Measurements from ENCODE around the gene ATP1B1. TPM values are rescaled to one million over a fixed set of nuclear protein-coding genes. Genes with fewer than 3 reads are reported as not detected.

Gene ATP1B1
- total and polyA plus RNA-seq, 2 of the 8 experiments (the other 6 are each of a cell fraction or from before 2014, with no cell fraction given) = 16.3 to 76.5 TPM

DNA sequence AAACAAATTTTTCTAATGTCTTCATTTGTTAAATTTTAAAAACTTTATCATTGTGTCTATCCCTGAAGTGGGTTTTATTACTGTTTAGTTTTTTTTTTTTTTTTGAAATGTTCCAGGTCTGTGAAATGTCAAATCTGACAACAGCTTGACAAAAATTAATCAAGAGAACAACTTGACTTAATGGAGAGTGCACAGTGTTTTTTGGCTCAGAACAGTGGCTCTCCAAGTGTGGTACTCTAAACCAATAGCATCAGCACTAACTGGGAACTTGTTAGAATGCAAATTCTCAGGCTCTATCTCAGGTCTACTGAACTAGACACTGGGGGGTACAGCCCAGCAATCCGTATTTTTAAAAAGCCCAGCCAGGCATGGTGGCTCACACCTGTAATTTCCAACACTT is 49.2 kb downstream of the ATP1B1 start:
- Histone ChIP-seq H2BK15ac (ENCODE audit: low read length) (no peak overlapping the region), H3K79me2 (ENCODE audit: control insufficient read depth in 1 of 2, insufficient read depth in 2 of 2, low read length in 2 of 2) (no peaks in the 10 kb centered on the region), H3K18ac (ENCODE audit: extremely low read depth, low read length) (no peak overlapping the region), H4K8ac (ENCODE audit: extremely low read depth, insufficient read depth, low read length) (no peak overlapping the region), H4K91ac (replicated peaks; ENCODE audit: insufficient read length, low read length) (no peak overlapping the region), H3K14ac (ENCODE audit: insufficient read length) (no peak overlapping the region), H3K23ac (ENCODE audit: insufficient read length) (no peak overlapping the region), H3K9me3 (ENCODE audit: insufficient read depth in 2 of 2, low read depth in 1 of 2, low read length in 1 of 2) (no peaks in the 10 kb centered on the region), H3K9ac (replicated peaks in 1 of 4; ENCODE audit: extremely low read depth in 1 of 4, low read depth in 3 of 4, low read length in 3 of 4) (no peak overlapping the region), H2BK20ac (ENCODE audit: low read length) (no peak overlapping the region), H3K4me2 (ENCODE audit: insufficient read depth in 1 of 2, low read depth in 2 of 2, low read length in 2 of 2) (no peak overlapping the region), H4K20me1 (replicated peaks in 1 of 2; ENCODE audit: control insufficient read depth in 1 of 2, insufficient read depth in 2 of 2, low read length in 2 of 2) (no peaks in the 10 kb centered on the region), H3K4me1 (replicated peaks in 1 of 4; ENCODE audit: control insufficient read depth in 3 of 4, insufficient read depth in 4 of 4, low read length in 3 of 4) (peaks cover 0 to 3% (median 0%) of the 10 kb centered on the region in 4 experiments; a peak in 1 of 7 replicates), H3K23me2 (ENCODE audit: low read depth, low read length) (no peaks in the 10 kb centered on the region), H4K5ac (ENCODE audit: insufficient read length, low read depth, low read length) (no peak overlapping the region), H3K56ac (replicated peaks; ENCODE audit: insufficient read length, low read depth, low read length) (no peak overlapping the region), H2AK5ac (ENCODE audit: low read depth, low read length) (no peak overlapping the region), H3K79me1 (ENCODE audit: low read depth, low read length) (no peaks in the 10 kb centered on the region), H2BK120ac (replicated peaks; ENCODE audit: low read depth, low read length) (no peak overlapping the region), H3K4ac (replicated peaks; ENCODE audit: insufficient read length, low read depth, low read length) (no peak overlapping the region), H3K27ac (ENCODE audit: low read depth, low read length) (no peak overlapping the region), H3K27me3 (replicated peaks in 1 of 4; ENCODE audit: control insufficient read depth in 3 of 4, extremely low read depth in 1 of 4, insufficient read depth in 3 of 4, low read length in 3 of 4) (peaks cover 0 to 1% (median 0%) of the 10 kb centered on the region in 4 experiments; a peak in 1 of 7 replicates), H2AFZ (ENCODE audit: low read length) (no peak overlapping the region), H2BK12ac (ENCODE audit: low read depth, low read length) (no peak overlapping the region), H3K4me3 (ENCODE audit: extremely low read depth in 1 of 4, insufficient read depth in 2 of 4, low read depth in 3 of 4, low read length in 4 of 4) (no peak overlapping the region), H2BK5ac (ENCODE audit: low read depth, low read length) (no peak overlapping the region), H3K36me3 (ENCODE audit: control insufficient read depth in 2 of 4, insufficient read depth in 4 of 4, low read length in 3 of 4) (no peaks in the 10 kb centered on the region)
- ChIA-PET CTCF (ENCODE audit: partially characterized antibody) (no interaction called here), POLR2A (ENCODE audit: partially characterized antibody) (no interaction called here)
- no peak for FAIRE-seq
- TF ChIP-seq, protein P1, sequence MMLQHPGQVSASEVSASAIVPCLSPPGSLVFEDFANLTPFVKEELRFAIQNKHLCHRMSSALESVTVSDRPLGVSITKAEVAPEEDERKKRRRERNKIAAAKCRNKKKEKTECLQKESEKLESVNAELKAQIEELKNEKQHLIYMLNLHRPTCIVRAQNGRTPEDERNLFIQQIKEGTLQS (IDR thresholded peaks at IDR 0.05; ENCODE audit: insufficient read depth, low read depth, low read length) = no peak
- TF ChIP-seq KDM1A (IDR thresholded peaks at IDR 0.05; ENCODE audit: borderline replicate concordance, low read length) (no peak), ASH2L (IDR thresholded peaks at IDR 0.05; ENCODE audit: low read length) (no peak), TAF1 (IDR thresholded peaks at IDR 0.05; ENCODE audit: low read depth, low read length) (no peak), HDAC2 (IDR thresholded peaks at IDR 0.05; ENCODE audit: borderline replicate concordance in 1 of 2, low read depth in 2 of 2, low read length in 2 of 2) (no peak), POLR2A (IDR thresholded peaks at IDR 0.05; ENCODE audit: control extremely low read depth in 1 of 2, low read depth in 2 of 2, low read length in 2 of 2) (no peak)
- TF ChIP-seq, protein P2, sequence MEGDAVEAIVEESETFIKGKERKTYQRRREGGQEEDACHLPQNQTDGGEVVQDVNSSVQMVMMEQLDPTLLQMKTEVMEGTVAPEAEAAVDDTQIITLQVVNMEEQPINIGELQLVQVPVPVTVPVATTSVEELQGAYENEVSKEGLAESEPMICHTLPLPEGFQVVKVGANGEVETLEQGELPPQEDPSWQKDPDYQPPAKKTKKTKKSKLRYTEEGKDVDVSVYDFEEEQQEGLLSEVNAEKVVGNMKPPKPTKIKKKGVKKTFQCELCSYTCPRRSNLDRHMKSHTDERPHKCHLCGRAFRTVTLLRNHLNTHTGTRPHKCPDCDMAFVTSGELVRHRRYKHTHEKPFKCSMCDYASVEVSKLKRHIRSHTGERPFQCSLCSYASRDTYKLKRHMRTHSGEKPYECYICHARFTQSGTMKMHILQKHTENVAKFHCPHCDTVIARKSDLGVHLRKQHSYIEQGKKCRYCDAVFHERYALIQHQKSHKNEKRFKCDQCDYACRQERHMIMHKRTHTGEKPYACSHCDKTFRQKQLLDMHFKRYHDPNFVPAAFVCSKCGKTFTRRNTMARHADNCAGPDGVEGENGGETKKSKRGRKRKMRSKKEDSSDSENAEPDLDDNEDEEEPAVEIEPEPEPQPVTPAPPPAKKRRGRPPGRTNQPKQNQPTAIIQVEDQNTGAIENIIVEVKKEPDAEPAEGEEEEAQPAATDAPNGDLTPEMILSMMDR (IDR thresholded peaks at IDR 0.05; ENCODE audit: control extremely low read depth in 1 of 3, insufficient read depth in 1 of 3, low read depth in 1 of 3, low read length in 3 of 3) = no peak
- DNase-seq (ENCODE audit: low read depth in 1 of 2, low spot score in 2 of 2) = no peak
- WGBS, 2 experiments (ENCODE audit: extremely low coverage in 1 of 2, insufficient coverage in 1 of 2, insufficient read length in 1 of 2, insufficient replicate concordance in 2 of 2, low coverage in 1 of 2, low lambda C conversion rate in 2 of 2, missing lambda C conversion rate in 1 of 2) = 92% methylated on average over 1 of the region's 1 CpG; no CpG with 5 or more reads in 1 of the 2 experiments

All from H1 (cell line).